ENCODE data around the gene KRT35. TPM values are rescaled to one million over a fixed set of nuclear protein-coding genes. Genes with fewer than 3 reads are reported as not detected.

Gene KRT35
- total RNA-seq, 2 donors from 2014 or later: not detected

DNA sequence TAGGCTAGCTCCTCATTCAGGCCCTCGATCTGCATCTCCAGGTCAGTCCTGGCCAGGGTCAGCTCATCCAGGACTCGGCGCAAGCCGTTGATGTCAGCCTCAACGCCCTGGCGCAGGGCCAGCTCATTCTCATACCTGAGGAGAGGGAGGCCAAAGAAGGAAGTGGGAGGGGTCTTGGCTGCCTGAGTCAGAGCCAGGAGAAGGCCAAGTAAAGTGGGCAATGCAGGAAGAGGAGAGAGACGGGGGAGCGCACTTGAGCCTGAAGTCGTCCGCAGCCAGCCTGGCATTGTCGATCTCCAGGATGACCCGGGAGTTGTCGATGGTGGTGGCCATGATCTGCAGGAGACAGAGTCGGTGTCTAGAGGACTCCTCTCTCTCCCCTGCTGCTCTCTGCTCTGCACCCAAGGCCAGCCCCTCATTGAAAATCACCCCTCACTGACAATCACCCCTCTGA is 35.9 kb upstream of the KRT35 start:
- no peak overlapping the region for H3K27ac Mint-ChIP-seq
- ATAC-seq (no peak), DNase-seq (ENCODE audit: low spot score in 2 of 2) (no peak)
- H3K9me3 Mint-ChIP-seq: no peaks in the 10 kb centered on the region
- H3K36me3 Mint-ChIP-seq: no peaks in the 10 kb centered on the region

DNA sequence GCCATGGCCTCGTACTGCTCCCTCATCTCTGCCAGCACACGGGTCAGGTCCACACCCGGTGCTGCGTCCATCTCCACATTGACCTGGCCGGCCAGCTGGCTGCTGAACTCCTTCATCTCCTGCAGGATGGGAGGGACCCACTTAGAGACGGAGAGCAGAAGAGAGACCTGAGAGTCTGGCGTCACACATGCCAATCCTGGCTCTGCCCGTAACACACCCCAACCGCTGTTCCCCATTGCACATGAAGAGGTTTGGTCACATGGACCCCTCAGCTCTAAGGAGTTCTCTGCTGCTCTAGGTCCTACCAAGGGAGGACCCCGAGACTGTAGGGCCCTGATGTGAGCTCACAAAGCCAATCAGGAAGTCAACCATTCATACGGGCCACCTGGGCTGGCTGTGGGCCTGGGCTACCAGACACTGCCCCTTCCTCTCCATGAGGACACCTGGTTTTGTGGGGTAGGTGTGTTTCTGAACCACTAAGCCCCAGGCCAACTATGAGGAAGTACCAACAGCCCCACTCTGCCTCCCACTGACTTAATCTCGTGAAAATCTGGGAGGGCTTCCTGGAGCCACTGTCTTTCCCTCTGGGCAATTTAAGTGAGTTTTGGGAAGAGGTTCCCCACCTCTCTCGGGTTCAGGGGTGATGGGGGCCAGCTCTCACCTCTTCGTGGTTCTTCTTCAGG is 35.3 kb upstream of the KRT35 start:
- H3K27ac Mint-ChIP-seq: no peak overlapping the region
- H3K36me3 Mint-ChIP-seq: no peaks in the 10 kb centered on the region
- ATAC-seq (no peak), DNase-seq (ENCODE audit: low spot score in 2 of 2) (no peak)
- no peaks in the 10 kb centered on the region for H3K9me3 Mint-ChIP-seq

DNA sequence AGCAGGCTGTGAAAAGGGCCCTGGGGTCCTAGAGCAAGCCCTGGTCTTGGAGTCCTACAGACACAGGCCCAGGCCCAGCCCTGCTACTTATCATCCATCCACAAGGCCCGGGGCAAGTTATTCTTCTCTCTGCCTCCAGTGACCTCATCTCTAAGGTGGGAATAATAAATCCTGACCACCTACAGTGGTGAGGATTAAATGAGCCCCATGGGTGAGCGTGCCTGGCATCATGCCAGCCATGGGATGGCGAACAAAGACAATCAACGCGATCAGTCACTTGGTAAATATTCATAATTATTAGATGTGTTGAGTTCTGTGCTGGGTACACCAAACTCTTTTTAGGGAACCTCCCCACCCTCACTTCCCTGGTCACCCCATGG is 32.2 kb upstream of the KRT35 start:
- ATAC-seq: no peak
- H3K36me3 Mint-ChIP-seq: no peaks in the 10 kb centered on the region
- no peak overlapping the region for H3K27ac Mint-ChIP-seq
- no peak for DNase-seq (ENCODE audit: low spot score in 2 of 2)
- H3K9me3 Mint-ChIP-seq: no peaks in the 10 kb centered on the region

DNA sequence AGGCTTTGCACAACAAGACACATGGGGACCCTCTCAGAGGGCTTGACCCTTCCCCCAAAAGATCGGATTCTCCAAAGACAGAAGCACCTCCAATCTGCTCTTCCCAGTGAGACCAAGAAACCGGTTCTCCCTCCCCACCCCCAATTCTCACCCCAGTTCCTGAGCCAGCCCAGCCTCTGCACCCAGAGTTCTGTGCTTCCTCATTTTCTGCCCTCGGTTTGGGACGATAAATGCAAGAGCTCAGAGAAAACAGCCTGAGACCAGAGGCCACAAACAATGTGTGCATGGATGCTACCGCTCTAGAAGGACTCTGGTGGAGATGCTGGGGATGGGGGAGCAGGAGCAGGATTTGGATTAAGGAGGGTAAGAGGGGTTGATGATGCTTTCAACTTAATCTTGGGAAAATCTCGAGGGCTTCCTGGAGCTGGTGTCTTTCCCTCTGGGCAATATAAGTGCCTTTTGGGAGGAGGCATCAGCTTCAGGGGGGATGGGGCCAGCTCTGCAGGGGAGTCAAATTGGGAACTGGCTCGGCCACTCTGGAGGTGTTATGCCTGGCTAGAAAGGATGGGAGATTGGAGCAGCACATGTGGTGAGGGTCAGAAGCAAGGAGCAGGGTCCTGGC is 31.7 kb upstream of the KRT35 start:
- Mint-ChIP-seq H3K36me3 (no peaks in the 10 kb centered on the region), H3K27ac (no peak overlapping the region), H3K9me3 (no peaks in the 10 kb centered on the region)
- no peak for ATAC-seq
- no peak for DNase-seq (ENCODE audit: low spot score in 2 of 2)

DNA sequence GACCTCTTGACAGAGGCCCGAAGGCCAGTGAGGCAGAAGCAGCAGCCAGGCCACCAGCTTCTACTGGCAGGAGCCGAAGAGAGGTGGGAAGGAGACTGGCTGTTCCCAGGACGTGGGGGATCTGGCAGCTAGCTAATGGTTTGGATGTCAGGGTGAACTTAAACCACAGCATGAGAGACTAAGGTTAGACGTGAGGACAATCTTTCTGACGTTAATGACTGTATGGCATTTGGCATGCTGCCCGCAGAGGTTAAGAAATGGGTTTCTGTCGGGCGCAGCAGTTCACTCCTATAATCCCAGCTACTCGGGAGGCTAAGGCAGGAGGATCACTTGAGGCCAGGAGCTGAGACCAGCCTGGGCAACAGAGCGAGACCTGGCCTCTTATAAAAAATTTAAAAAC is 30.8 kb upstream of the KRT35 start:
- DNase-seq (ENCODE audit: low spot score in 2 of 2): no peak
- no peaks in the 10 kb centered on the region for H3K36me3 Mint-ChIP-seq
- ATAC-seq: no peak
- H3K27ac Mint-ChIP-seq: no peak overlapping the region
- H3K9me3 Mint-ChIP-seq: no peaks in the 10 kb centered on the region

DNA sequence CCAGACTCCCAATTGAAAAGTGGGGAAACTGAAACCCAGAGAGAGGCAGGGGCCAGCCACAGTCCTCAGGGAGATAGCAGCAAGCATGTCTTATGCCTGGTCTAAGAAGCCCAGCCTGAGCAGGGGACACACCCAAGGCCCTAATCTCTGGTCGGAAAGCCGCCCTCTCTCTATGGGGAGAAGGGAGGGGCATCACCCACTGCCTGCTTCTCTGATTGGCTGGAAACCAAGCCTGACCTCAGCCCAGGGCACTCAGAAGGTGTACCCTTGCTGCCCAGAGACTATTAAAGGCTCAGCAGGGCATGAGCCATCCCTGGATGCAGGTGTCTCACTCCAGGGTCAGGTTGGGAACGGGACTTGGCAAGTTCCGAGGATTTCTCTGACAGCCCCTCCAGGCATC is 30.2 kb upstream of the KRT35 start:
- no peak overlapping the region for H3K27ac Mint-ChIP-seq
- ATAC-seq (no peak), DNase-seq (ENCODE audit: low spot score in 2 of 2) (no peak)
- H3K9me3 Mint-ChIP-seq: no peaks in the 10 kb centered on the region
- no peaks in the 10 kb centered on the region for H3K36me3 Mint-ChIP-seq

DNA sequence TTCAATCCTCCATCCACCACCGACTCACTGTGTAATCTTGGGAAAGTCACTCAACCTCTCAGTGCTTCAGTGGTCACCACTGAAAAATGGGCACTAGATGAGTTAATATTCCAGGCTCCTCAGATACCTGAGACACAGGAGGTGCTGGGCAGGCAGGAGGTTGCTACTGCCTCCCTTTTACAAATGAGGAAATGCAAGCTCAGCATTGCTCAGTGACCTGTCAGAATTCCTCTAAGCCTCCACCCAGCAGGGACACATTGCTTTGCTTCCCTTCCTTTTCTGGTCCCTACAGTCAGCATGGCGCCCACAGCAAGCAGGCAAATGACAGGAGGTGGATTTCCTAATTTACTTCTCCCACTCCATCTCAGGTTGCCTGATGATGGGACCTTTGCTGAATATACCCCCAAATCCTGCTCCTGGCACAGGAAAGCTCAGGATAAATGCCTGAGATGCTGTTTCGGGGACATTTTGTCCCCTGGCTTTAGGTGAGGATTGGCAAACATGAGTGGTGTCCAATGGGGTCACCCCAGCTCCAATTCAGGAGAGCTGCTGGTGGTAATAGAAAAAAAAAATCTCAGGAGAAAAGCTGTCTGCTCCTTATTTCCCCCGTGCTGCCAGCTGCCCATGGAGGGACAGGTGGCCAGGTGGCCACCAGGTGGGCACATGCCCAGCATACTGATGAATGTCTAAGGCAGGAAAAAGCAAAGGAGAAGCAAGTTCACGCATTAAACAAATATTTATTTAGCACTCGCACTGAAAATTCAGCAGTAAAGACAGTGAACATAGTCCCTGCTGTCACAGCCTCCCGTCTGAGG is 29.5 kb upstream of the KRT35 start:
- Mint-ChIP-seq H3K27ac (no peak overlapping the region), H3K36me3 (no peaks in the 10 kb centered on the region), H3K9me3 (no peaks in the 10 kb centered on the region)
- DNase-seq (ENCODE audit: low spot score in 2 of 2) (no peak), ATAC-seq (no peak)

DNA sequence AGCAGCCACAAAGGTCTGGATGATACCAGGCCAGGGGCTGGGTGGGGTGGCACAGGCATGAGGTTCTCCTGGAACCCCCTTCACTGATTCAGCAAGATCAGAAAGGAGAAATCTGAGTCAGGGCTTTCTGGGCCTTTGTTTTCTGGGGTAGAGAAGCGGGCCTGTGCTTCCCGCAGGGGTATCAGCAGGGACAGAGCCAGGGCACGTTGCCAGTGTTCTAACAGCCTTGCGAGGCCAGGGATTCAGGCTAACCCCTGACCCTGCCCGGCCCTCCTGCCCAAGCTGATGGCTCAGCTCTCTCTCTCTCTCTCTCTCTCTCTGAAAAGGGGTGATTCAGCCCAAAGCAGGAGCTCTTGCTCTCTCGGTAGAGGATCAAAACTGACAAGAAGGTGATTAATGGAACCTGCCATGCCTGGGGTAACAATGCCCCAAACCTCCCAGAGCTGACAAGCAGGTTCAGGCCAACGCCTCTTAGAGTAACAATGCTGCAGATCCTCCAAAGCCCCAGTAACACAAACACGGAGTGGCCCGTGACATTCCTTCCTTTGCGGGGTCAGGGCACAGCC is 26.4 kb upstream of the KRT35 start:
- no peak for DNase-seq (ENCODE audit: low spot score in 2 of 2)
- H3K9me3 Mint-ChIP-seq: no peaks in the 10 kb centered on the region
- H3K36me3 Mint-ChIP-seq: no peaks in the 10 kb centered on the region
- no peak for ATAC-seq
- no peak overlapping the region for H3K27ac Mint-ChIP-seq

DNA sequence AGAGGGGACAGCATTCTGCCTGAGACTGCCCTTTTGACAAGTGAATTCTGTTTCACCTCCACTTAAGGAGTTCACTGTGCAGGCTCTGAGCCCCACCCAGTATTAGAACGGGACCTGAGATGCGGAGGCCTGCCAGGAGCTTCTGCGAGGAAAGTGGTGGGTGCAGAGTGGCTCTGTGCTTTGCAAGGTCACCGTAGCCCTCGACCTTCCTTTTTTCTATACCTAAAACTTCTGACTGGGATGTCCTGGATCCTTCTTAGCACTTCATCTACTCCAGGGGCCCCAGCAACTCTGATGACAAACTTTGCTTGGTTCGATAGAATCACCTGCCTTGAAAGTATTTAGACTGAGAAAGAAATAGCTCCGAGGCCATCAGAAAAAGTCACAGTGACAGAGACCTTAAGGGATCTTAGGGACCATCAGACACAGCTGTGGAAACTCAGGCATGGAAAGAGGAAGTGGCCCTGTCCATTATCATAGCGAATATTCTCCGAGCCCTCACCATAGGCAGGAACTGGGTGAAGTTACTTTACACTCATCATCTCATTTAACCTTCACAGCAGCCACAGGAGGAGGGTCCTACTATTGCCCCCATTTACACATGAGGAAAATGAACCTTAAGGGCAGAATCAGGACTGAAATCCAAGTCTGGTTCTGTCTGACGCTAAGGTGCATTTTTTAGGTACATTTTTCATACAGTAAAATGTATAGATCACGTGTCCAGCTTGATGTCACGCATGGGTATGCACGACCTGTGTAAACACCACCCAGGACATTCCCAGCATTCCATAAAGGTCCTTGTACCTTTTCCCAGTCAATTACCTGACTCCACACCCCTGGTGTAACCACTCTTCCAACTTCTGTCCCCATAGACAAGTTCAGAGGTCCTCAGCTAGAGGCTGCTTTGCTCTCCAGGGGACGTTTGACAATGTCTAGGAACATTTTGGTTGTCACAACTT is 25.1 kb upstream of the KRT35 start:
- Mint-ChIP-seq H3K36me3 (no peaks in the 10 kb centered on the region), H3K9me3 (no peaks in the 10 kb centered on the region), H3K27ac (no peak overlapping the region)
- no peak for DNase-seq (ENCODE audit: low spot score in 2 of 2)
- ATAC-seq: no peak

DNA sequence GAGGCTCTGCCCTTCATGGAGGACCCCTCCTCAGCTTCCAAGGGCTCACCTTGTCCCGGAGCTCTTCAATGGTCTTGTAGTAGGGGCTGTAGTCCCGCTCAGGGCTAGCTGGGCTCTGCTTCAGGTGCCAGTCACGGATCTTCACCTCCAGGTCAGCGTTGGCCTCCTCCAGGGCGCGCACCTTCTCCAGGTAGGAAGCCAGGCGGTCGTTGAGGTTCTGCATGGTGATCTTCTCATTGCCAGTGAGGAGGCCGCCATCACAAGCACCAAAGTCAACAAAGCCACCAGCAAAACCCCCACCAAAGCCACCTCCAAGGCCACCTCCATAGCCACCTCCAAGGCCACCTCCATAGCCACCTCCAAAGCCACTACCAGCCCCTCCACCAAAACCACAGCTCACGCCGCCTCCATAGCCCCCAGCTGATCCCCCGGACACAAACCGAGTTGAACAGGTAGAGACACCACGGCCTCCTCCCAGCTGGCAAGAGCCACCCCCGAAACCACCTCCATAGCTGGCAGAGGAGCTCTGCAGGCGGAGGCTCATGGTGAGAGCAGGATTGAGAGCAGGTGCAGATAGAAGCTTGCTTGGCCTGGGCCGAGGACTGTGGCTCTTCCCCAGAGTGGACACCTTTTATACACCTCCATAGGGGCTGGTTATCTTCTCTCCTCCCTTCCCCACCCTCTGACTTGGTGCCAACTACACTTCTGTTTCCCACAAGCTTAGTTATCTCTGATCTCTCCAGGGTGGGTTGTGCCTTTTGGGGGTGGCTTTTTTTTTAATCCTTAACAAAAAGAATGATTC is 24.3 kb upstream of the KRT35 start, which contains the start of gene KRT13:
TSS of gene KRT13 (minus strand) at position 606 of the 802 bp plus-strand sequence. CDS start at position 544, 62 bp downstream.
- DNase-seq (ENCODE audit: low spot score in 2 of 2) (no peak), ATAC-seq (no peak)
- Mint-ChIP-seq H3K9me3 (no peaks in the 10 kb centered on the region), H3K27ac (no peak within 1 kb of the TSS), H3K36me3 (no peaks in the 10 kb centered on the region)

DNA sequence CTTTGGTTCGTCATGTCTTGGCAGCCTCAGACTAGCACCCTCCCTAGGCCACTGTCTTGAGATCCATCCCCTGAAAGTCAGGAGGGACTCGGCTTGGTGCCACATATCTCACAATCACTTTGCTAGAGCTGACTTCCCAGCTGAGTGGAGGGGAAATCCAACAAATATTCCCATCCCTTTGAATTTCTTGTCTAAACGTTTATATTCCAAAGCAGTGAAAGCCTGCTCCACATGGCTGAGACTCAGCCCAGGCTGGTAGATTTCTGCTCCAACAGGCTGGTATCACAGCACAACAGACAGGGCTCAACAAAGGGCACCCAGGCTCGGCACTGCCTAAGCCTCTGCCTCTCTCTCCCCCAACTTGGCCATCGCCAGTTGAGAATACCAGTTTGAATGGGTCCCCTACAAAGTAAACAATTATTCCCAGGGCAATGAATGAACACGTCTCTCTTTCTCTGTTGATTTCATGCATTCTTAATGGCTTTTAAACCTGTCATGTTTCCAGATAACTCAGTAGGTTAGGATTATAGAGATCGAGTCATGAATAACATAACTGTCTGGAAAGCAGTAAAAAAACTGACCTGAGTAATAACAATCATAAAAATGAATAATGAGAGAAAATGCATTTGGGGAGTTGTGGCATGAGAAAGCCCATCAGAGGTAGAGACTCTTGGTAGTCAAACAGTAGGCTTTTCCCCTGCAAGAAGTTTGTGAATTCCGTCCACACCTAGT is 23.5 kb upstream of the KRT35 start:
- no peak for DNase-seq (ENCODE audit: low spot score in 2 of 2)
- no peaks in the 10 kb centered on the region for H3K36me3 Mint-ChIP-seq
- H3K27ac Mint-ChIP-seq: no peak overlapping the region
- no peak for ATAC-seq
- no peaks in the 10 kb centered on the region for H3K9me3 Mint-ChIP-seq

DNA sequence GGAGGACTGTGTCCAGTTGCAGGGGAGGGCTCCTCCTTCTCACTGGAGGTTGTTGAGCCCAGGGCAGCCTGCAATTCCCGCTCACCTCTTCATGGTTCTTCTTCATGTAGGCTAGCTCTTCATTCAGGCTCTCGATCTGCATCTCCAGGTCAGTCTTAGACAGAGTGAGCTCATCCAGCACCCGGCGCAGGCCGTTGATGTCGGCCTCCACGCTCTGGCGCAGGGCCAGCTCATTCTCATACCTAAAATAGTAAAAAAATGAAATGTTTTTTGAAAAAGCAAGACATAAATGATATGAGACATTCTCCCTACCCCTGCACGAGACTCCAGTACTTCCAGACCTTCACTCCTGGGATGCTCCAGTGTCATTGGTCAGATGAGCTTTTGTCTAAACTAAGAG is 22.3 kb upstream of the KRT35 start:
- no peaks in the 10 kb centered on the region for H3K36me3 Mint-ChIP-seq
- no peaks in the 10 kb centered on the region for H3K9me3 Mint-ChIP-seq
- H3K27ac Mint-ChIP-seq: no peak overlapping the region
- ATAC-seq: no peak
- DNase-seq (ENCODE audit: low spot score in 2 of 2): no peak

DNA sequence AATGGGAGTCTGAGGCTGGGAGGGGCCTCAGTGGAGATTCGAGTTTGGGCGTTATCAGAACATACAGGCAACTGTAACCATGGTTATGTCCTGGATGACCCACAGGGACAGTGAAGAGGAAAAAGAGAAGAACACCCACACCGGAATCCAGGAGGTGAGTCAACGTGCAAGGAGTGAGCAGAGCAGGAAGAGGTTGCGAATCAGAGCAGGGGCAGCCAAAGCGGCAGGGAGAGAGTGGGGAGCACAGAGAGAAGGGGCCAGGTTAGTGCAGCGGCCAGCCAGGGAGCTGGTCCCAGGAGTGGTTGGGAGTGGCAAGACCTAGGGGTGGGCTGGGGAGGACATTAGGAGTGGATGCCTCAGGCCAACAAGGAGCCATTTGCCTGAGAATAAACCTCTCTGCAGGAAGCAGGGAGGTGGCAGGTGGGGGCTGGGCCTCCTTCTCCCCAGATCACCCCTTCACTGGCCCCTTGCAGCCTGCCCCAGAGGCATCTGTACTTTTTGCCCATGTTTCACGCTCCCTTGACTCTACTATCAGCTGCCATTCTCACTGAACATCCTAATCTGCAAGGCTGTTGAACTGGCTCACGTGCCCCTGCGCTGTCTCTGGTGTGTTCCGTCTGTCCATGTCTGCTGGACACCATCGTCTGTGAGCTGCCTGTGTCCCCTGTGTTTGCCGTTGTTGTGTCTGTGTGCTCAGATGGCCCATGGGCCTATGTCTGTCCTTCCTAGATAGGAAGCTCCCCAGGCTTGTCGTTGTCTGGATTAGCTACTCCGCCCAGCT is 19.4 kb upstream of the KRT35 start:
- Mint-ChIP-seq H3K27ac (peak overlapping the region in 1 of 2 donors; percentile 66), H3K9me3 (no peaks in the 10 kb centered on the region), H3K36me3 (no peaks in the 10 kb centered on the region)
- DNase-seq (ENCODE audit: low spot score in 2 of 2) (no peak), ATAC-seq (no peak)

DNA sequence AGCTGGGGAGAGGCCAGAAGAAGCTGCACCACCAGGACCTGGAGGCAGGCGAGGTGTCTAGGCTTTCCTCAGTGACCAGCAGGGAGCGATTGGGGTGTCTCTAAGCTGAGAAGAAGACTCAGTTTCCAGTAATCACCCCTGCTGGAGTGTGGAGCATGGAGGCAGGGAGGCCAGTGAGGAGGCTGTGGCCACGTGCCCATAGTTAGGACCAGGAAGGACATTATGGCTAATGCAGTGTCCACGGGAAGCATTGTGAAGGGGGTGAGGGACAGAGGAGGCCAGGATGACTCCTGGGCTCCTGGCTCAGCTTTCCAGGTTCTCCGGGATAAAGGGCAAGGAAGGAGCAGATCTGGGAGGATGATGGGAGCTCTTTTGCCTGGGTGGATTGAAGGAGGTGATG is 18.8 kb upstream of the KRT35 start:
- ATAC-seq (no peak), DNase-seq (ENCODE audit: low spot score in 2 of 2) (no peak)
- Mint-ChIP-seq H3K27ac (peak overlapping the region in 1 of 2 donors; percentile 66), H3K36me3 (no peaks in the 10 kb centered on the region), H3K9me3 (no peaks in the 10 kb centered on the region)

Measured in activated naive CD4-positive, alpha-beta T cell treated with anti-CD3 and anti-CD28 coated beads, Interleukin-2, amount 50 U/mL, for 72 hours (primary cell).